ENCODE data around the gene B3GLCT.

Gene B3GLCT

GRCh38 chr13:31346891-31347290, 147.1 kb downstream of the B3GLCT start:
- Histone ChIP-seq H3K4me1 (ENCODE audit: low read length) (no peaks in the 10 kb centered on the region), H3K9me3 (replicated peaks; ENCODE audit: insufficient read depth, low read length) (no peaks in the 10 kb centered on the region), H3K27me3 (replicated peaks; ENCODE audit: insufficient read depth, low read length) (no peaks in the 10 kb centered on the region), H3K36me3 (replicated peaks; ENCODE audit: insufficient read depth, low read length) (no peaks in the 10 kb centered on the region), H3K79me2 (ENCODE audit: low read length) (no peaks in the 10 kb centered on the region), H3F3A (ENCODE audit: insufficient read depth, low read length) (no peaks in the 10 kb centered on the region), H3K9me2 (replicated peaks; ENCODE audit: insufficient read depth, low read length) (no peaks in the 10 kb centered on the region), H2AFZ (ENCODE audit: low read length) (no peak overlapping the region), H4K20me1 (ENCODE audit: insufficient read depth, low read length) (no peaks in the 10 kb centered on the region), H3K27ac (ENCODE audit: low read length) (no peak overlapping the region), H3K4me3 (ENCODE audit: low read length) (no peak overlapping the region), H3K9ac (ENCODE audit: low read length) (no peak overlapping the region), H3K4me2 (ENCODE audit: low read depth, low read length) (no peak overlapping the region)
- DNase-seq, result no peak
- TF ChIP-seq EZH2 (optimal IDR thresholded peaks at IDR 0.05; ENCODE audit: low read depth, low read length), result no peak
- no peak for TF ChIP-seq CTCF (IDR thresholded peaks at IDR 0.05; ENCODE audit: low read length)
- TF ChIP-seq EZH2phosphoT487 (IDR thresholded peaks at IDR 0.05; ENCODE audit: low read length), result no peak

GRCh38 chr13:31349156-31349555, 149.4 kb downstream of the B3GLCT start:
- no peaks in the 10 kb centered on the region for H3K4me1 ChIP-seq (ENCODE audit: low read length)
- H3K9me2 ChIP-seq (replicated peaks; ENCODE audit: insufficient read depth, low read length), result no peaks in the 10 kb centered on the region
- H4K20me1 ChIP-seq (ENCODE audit: insufficient read depth, low read length), result no peaks in the 10 kb centered on the region
- no peak overlapping the region for H3K27ac ChIP-seq (ENCODE audit: low read length)
- H3K79me2 ChIP-seq (ENCODE audit: low read length), result no peaks in the 10 kb centered on the region
- H3K9me3 ChIP-seq (replicated peaks; ENCODE audit: insufficient read depth, low read length), result no peaks in the 10 kb centered on the region
- no peak overlapping the region for H2AFZ ChIP-seq (ENCODE audit: low read length)
- H3K9ac ChIP-seq (ENCODE audit: low read length), result no peak overlapping the region
- H3K4me2 ChIP-seq (ENCODE audit: low read depth, low read length), result no peak overlapping the region
- no peak for DNase-seq
- H3K36me3 ChIP-seq (replicated peaks; ENCODE audit: insufficient read depth, low read length), result no peaks in the 10 kb centered on the region
- no peaks in the 10 kb centered on the region for H3F3A ChIP-seq (ENCODE audit: insufficient read depth, low read length)
- H3K27me3 ChIP-seq (replicated peaks; ENCODE audit: insufficient read depth, low read length), result no peaks in the 10 kb centered on the region
- no peak for TF ChIP-seq EZH2phosphoT487 (IDR thresholded peaks at IDR 0.05; ENCODE audit: low read length)
- TF ChIP-seq CTCF (IDR thresholded peaks at IDR 0.05; ENCODE audit: low read length), result no peak
- no peak for TF ChIP-seq EZH2 (optimal IDR thresholded peaks at IDR 0.05; ENCODE audit: low read depth, low read length)
- no peak overlapping the region for H3K4me3 ChIP-seq (ENCODE audit: low read length)

GRCh38 chr13:31350560-31350959, 150.8 kb downstream of the B3GLCT start:
- no peaks in the 10 kb centered on the region for H3K27me3 ChIP-seq (replicated peaks; ENCODE audit: insufficient read depth, low read length)
- H3K27ac ChIP-seq (ENCODE audit: low read length), result no peak overlapping the region
- no peak overlapping the region for H3K4me3 ChIP-seq (ENCODE audit: low read length)
- no peaks in the 10 kb centered on the region for H3K4me1 ChIP-seq (ENCODE audit: low read length)
- no peaks in the 10 kb centered on the region for H3F3A ChIP-seq (ENCODE audit: insufficient read depth, low read length)
- no peaks in the 10 kb centered on the region for H4K20me1 ChIP-seq (ENCODE audit: insufficient read depth, low read length)
- H3K9ac ChIP-seq (ENCODE audit: low read length), result no peak overlapping the region
- H3K9me3 ChIP-seq (replicated peaks; ENCODE audit: insufficient read depth, low read length), result no peaks in the 10 kb centered on the region
- no peak overlapping the region for H3K4me2 ChIP-seq (ENCODE audit: low read depth, low read length)
- no peak for TF ChIP-seq EZH2phosphoT487 (IDR thresholded peaks at IDR 0.05; ENCODE audit: low read length)
- no peak for TF ChIP-seq EZH2 (optimal IDR thresholded peaks at IDR 0.05; ENCODE audit: low read depth, low read length)
- TF ChIP-seq CTCF (IDR thresholded peaks at IDR 0.05; ENCODE audit: low read length), result no peak
- no peak for DNase-seq
- H3K9me2 ChIP-seq (replicated peaks; ENCODE audit: insufficient read depth, low read length), result no peaks in the 10 kb centered on the region
- H3K36me3 ChIP-seq (replicated peaks; ENCODE audit: insufficient read depth, low read length), result no peaks in the 10 kb centered on the region
- no peaks in the 10 kb centered on the region for H3K79me2 ChIP-seq (ENCODE audit: low read length)
- no peak overlapping the region for H2AFZ ChIP-seq (ENCODE audit: low read length)
